Lower leg skin (tissue), 4 donors: Measurements from ENCODE around the gene ZNF575. TPM values are rescaled to one million over a fixed set of nuclear protein-coding genes. Genes with fewer than 3 reads are reported as not detected.

Experiments
- DNase-seq, 2 donors: peaks; one replicate each; pipeline ENCODE4 v3.0.0-alpha.2; 2019; ENCODE audit warnings: low spot score in 2 of 2
- H3K4me3 ChIP-seq: fragments of 200-600 bp; sonication (generic); 2 replicates; pipeline ENCODE4 v1.5.1; 2017; ENCODE audit warnings: mild to moderate bottlenecking, low read depth; ENCODE audit not compliant: poor library complexity, severe bottlenecking
- POLR2A ChIP-seq, 2 donors: fragments of 450-650 bp; IDR thresholded peaks; one replicate each; pipeline ENCODE4 v1.6.1; 2016 to 2017; ENCODE audit warnings: antibody characterized with exemption in 2 of 2, mild to moderate bottlenecking in 1 of 2, moderate library complexity in 1 of 2
- WGBS, 2 donors: methylation state at CpG; one replicate each; pipeline ENCODE4 v1.1.5; 2018; 5-methylcytosine and 5-hydroxymethylcytosine counted together
- intact Hi-C: fragments of 100-400 bp; cut with DNase I; formaldehyde crosslinking; loops from one replicate; pipeline ENCODE4 v1.15.0; 2023; ENCODE audit warnings: low total_unique reads
- total RNA-seq, 4 donors: library from RNA; depleted of rRNA; stranded (reverse); fragments of >200 nt; gene quantifications; one replicate each; pipeline ENCODE4 v1.1.0, GENCODE V29; 2016
- TF ChIP-seq, protein P1 (sequence below), 3 donors: fragments of 450-650 bp; IDR thresholded peaks; one replicate each; pipeline ENCODE4 v1.5.1; 2016; ENCODE audit warnings: antibody characterized with exemption in 3 of 3, mild to moderate bottlenecking in 3 of 3, moderate library complexity in 2 of 3

The ZNF575 gene
- total RNA-seq, 4 donors from 2014 or later: 0.42 to 0.94 (median 0.88) TPM; not detected in 1

DNA sequence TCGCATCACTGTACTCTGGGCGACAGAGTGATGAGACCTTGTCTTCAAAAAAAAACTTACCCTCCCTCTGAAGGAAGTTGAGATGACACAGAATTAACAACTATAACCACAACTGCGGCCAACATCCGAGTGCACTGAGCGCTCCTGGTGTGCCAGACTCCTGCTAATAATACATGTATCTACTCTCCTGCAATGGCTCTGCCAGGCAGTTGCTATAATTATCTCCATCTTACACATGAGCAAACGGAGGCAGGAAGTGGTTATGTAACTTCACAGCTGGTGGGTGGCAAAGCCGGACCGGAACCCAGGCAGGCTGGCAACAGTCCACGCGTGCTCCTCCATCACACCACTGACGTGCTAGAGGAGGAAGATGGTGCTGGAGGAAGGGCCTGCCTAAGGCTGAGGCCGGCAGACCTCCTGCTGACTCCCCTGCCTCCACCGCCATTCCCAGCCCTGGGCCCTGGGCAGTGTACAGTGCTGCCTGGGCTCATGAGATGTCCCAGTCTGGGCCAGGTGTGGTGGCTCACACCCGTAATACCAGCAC is 29.8 kb downstream of the ZNF575 start:
- peak; percentile 76 to 94 for DNase-seq
- TF ChIP-seq, protein P1, sequence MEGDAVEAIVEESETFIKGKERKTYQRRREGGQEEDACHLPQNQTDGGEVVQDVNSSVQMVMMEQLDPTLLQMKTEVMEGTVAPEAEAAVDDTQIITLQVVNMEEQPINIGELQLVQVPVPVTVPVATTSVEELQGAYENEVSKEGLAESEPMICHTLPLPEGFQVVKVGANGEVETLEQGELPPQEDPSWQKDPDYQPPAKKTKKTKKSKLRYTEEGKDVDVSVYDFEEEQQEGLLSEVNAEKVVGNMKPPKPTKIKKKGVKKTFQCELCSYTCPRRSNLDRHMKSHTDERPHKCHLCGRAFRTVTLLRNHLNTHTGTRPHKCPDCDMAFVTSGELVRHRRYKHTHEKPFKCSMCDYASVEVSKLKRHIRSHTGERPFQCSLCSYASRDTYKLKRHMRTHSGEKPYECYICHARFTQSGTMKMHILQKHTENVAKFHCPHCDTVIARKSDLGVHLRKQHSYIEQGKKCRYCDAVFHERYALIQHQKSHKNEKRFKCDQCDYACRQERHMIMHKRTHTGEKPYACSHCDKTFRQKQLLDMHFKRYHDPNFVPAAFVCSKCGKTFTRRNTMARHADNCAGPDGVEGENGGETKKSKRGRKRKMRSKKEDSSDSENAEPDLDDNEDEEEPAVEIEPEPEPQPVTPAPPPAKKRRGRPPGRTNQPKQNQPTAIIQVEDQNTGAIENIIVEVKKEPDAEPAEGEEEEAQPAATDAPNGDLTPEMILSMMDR (IDR thresholded peaks at IDR 0.05): no peak
- TF ChIP-seq POLR2A (IDR thresholded peaks at IDR 0.05): no peak
- WGBS, 2 donors: 52 to 64% methylated on average over 13 to 14 of the region's 14 CpGs
- H3K4me3 ChIP-seq: no peak overlapping the region
- intact Hi-C loops: no loop called here

DNA sequence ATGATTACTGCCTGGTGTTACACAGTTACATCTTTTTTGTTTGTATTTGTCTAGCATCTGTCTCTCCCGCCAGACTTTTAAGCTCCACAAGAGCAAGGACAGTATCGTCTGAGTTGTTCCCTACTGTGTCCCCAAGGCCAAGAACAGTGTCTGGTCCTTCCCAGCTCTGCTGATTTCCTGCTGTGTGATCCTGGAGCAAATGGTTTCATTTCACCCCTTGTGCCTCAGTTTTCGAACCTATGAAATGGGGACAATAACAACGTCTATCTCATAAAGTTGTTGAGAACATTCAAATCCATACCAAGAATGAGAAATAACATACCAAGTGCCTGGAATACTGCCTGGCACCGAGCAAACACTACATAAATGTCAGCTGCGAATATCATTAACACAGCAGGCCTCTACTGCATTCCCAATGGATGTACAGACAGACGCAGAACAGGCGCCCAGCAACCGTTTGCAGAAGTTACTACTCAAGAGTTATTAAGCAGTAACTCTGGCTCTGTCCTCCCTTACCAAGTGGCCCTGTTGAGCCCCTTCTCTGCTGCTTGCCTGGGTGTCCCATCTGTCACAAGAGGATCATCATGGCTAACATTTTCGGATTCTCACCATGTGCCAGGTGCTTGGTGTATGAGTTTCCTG is 30.9 kb downstream of the ZNF575 start:
- intact Hi-C loops: no loop called here
- DNase-seq: no peak
- no peak for TF ChIP-seq POLR2A (IDR thresholded peaks at IDR 0.05)
- TF ChIP-seq, protein P1 (IDR thresholded peaks at IDR 0.05): no peak
- H3K4me3 ChIP-seq: no peak overlapping the region
- WGBS, 2 donors: 87 to 89% methylated on average over 10 of the region's 10 CpGs

- intact Hi-C loops: no loop called here
- 69 to 70% methylated on average over 9 of the region's 9 CpGs for WGBS, 2 donors
- no peak for TF ChIP-seq POLR2A (IDR thresholded peaks at IDR 0.05)
- TF ChIP-seq, protein P1 (IDR thresholded peaks at IDR 0.05): no peak
- DNase-seq: no peak
- H3K4me3 ChIP-seq: no peak overlapping the region
Observed at GRCh38 chr19:43564800-43565199, 31.8 kb downstream of the ZNF575 start.

DNA sequence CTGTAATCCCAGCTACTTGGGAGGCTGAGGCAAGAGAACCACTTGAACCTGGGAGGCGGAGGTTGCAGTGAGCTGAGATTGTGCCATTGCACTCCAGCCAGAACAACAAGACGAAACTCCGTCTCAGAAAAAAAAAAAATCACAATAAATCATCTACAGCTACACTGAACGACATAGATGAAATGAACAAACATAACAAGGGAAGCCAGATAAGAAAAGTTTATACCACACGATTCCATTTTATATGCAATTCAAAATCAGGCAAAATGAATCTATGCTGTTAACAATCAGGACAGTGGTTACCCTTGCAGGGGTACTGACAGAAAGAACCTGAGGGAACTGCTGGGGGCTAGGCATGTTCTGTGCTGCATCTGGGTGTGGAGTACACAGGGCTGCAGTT is 36.7 kb downstream of the ZNF575 start:
- intact Hi-C loops: no loop called here
- WGBS, 2 donors: 86 to 88% methylated on average over 5 of the region's 5 CpGs

GRCh38 chr19:43570174-43570791 is 37.3 kb downstream of the ZNF575 start:
- intact Hi-C loops: no loop called here
- DNase-seq: no peak
- TF ChIP-seq POLR2A (IDR thresholded peaks at IDR 0.05): no peak
- TF ChIP-seq, protein P1 (IDR thresholded peaks at IDR 0.05): no peak
- 86 to 87% methylated on average over 5 of the region's 5 CpGs for WGBS, 2 donors
- no peak overlapping the region for H3K4me3 ChIP-seq

More for the DNA sequence above, 36.7 kb downstream of the ZNF575 start:
- H3K4me3 ChIP-seq: no peak overlapping the region
- no peak for DNase-seq
- TF ChIP-seq, protein P1 (IDR thresholded peaks at IDR 0.05): no peak
- TF ChIP-seq POLR2A (IDR thresholded peaks at IDR 0.05): no peak
